Measurements from ENCODE around the gene MFAP3.
"Not testable (repeated sequence)": the region's sequence is repeated elsewhere in the genome, so short reads cannot be mapped to it uniquely, and the experiment has no call there.

MFAP3 gene

DNA sequence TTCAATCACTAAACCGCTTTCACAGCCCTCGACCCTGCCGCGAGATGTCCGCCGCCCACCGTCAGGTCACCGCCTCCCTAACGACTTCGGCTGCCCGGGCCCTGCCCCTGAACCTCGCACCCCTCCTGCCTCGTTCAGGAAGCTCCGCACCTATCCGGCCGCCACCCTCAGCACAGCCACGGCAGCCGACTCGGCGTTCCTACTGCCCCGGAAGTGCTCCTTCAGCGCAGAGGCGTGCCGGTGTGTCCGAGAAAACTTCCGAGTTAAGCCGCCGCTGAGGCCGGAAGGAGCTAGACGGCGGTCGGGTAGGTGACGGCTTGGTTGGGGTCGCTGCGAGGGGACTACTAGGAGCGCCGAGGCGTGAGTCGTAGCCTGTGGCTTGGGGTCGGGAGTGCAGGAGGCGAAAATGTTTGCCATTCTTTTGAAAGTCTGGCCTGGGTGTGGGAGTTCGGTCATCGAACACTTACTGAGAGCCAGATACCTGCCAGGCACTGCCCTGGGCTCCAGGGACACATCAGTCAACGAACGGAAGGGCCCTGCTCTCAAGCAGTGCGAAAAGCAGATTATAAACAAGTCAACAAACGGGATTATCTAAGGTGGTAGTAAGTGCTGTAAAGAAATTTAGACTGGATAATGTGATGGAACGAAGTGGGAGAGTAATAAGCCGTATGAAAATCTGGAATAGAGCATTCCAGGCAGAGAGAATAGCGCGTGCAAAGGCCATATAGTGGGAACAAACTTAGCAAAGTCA is at the start of gene MFAP3, which contains the start of gene FAM114A2:
Gene MFAP3, plus strand, starts transcription at position 261 of the 751 bp plus-strand sequence. CDS start 10,756 bp downstream, outside the sequence.
Gene FAM114A2, minus strand, starts transcription at position 204 of the 751 bp plus-strand sequence. CDS start 3,957 bp downstream, outside the sequence.
- DNase-seq = peak; percentile 88
- in situ Hi-C loops (cut with MboI; ENCODE audit: low pct_unique_long_range_greater_than_20kb, low sequenced_read_pairs) = no loop called here

DNA sequence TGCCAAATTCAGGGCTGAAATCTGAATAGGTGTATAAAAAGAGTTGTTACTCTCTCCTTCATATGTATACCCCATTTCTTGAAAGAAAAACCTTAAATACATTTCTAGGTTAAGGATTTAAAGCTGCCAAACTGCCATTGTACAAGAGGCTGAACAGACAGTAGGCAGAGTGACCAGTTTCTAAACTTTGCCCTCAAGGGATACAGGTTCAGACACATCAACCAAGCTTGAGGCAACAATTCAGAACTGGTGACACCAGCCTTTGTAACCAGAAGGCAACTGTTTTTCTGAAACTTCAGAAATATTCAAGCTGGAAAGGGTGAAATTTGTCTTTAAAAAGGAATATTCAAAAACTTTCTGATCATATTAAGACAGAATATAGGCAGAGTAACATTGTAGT is 47.6 kb upstream of the MFAP3 start:
- no peak for DNase-seq
- in situ Hi-C loops (cut with MboI; ENCODE audit: low pct_unique_long_range_greater_than_20kb, low sequenced_read_pairs) = loop anchor here (25.0 kb wide), 1 partner anchor 621 kb away; no protein-coding TSS in a partner anchor

DNA sequence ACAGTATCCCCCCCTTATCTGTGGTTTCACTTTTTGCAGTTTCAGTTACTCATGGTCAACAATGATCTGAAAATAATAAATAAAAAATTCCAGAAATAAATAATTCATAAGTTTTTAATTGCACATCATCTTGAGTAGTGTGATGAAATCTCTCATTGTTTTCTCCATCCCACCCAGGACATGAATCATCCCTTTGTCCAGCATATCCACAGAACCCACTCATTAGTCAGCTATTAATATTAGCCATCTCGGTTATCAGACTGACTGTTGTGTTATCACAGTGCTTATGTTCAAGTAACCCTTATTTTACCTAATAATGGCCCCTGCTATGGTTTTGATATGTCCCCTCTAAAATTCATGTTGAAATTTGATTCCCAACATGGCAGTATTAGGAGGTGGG is 40.8 kb upstream of the MFAP3 start:
- in situ Hi-C loops (cut with MboI; ENCODE audit: low pct_unique_long_range_greater_than_20kb, low sequenced_read_pairs) = loop anchor here (25.0 kb wide), 1 partner anchor 614 kb away; no protein-coding TSS in a partner anchor

DNA sequence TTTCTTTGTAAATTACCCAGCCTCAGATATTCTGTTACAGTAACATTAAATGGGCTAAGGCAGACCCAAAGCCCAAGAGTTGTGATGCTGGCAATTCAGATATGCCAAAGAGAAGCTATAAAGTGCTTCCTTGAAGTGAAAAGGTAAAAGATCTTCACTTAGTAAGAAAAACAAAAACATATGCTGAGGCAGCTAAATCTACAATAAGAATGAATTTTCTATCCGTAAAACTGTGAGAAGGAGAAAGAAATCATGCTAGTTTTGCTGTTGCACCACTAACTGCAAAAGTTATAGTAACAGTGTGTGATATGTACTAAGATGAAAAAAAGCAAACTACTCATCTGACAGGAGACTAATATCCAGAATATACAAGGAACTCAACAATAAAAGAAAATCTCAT is 40.0 kb upstream of the MFAP3 start:
- in situ Hi-C loops (cut with MboI; ENCODE audit: low pct_unique_long_range_greater_than_20kb, low sequenced_read_pairs) = loop anchor here (25.0 kb wide), 1 partner anchor 614 kb away; no protein-coding TSS in a partner anchor
- no peak for DNase-seq

More for the DNA sequence above, 40.8 kb upstream of the MFAP3 start:
- no peak for DNase-seq

DNA sequence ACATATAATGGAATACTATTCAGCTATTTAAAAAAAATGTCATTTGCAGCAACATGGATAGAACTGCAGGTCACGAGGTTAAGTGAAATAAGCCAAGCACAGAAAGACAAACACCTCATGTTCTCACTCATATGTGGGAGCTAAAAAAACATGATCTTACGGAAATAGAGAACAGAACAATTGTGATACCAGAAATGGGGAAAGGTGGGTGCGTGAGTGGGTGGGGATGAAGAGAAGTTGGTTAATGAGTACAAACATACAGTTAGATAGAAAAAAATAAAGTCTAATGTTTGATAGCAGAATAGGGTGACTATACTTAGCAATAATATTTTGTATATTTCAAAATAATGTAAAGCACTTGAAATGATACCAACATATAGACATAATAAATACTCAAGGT is 38.8 kb upstream of the MFAP3 start:
- DNase-seq = no peak
- in situ Hi-C loops (cut with MboI; ENCODE audit: low pct_unique_long_range_greater_than_20kb, low sequenced_read_pairs) = loop anchor here (25.0 kb wide), 1 partner anchor 612 kb away; no protein-coding TSS in a partner anchor

DNA sequence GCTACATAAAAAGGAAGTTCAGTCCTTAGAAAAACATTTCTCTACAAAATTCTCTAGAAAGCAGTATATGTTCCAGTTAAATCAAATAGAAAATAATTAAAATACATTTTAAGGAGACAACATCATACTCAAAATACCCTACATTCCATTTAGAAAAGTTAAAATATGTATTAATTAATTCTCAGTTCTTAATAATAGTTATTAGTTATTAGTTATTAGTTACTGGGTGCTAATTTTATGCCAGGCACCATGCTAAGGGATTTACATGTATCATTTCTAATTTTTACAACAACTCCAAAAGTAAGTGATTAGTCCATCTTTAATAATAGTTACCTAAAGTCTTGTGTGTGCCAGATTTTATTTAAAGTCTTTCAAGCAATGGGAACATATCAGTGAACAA is 38.1 kb upstream of the MFAP3 start:
- no peak for DNase-seq
- in situ Hi-C loops (cut with MboI; ENCODE audit: low pct_unique_long_range_greater_than_20kb, low sequenced_read_pairs) = no loop called here

DNA sequence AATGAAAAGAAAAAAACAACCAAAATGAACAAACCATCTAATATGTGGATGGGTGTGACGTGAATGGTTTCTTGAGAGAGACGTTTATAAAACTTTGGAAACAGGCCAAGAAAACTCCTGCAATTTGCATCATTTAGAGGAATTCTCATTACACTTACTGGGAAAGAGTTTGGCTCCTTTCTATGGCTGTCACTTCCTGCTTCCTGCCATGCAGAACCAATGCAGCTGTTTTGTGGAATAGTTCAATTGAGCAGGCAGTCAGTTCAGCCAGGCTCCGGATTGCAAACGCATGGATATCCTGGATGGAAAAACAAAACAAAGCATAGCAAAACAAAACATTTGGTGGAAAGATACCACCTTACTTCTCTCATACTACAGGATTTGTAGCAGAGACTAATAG is 36.7 kb upstream of the MFAP3 start:
- no peak for DNase-seq
- in situ Hi-C loops (cut with MboI; ENCODE audit: low pct_unique_long_range_greater_than_20kb, low sequenced_read_pairs) = no loop called here

DNA sequence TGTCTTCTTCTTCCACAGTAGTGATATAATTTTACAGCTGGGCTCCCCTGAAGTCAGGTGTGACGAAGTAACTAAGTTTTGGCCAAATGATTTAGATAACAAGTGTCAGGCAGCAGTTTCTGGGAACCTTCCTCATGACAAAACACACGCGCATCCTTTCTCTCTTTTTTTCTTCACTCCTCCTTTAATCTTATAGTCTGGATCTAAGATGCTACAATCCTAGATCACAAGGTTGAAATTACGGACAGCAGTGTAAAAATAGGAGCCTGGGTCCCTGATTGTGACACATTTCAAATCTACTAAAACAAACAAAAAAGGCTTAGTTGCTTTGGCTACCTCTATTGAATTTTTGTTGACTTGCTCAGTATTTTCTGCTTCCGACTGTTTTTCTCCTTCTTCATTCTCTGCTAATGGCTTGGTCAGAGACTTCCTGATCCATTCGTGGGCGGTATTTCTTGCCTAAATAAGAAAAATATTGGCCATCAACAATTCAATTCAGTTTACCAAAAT is 36.2 kb upstream of the MFAP3 start:
- DNase-seq = no peak
- in situ Hi-C loops (cut with MboI; ENCODE audit: low pct_unique_long_range_greater_than_20kb, low sequenced_read_pairs) = no loop called here

DNA sequence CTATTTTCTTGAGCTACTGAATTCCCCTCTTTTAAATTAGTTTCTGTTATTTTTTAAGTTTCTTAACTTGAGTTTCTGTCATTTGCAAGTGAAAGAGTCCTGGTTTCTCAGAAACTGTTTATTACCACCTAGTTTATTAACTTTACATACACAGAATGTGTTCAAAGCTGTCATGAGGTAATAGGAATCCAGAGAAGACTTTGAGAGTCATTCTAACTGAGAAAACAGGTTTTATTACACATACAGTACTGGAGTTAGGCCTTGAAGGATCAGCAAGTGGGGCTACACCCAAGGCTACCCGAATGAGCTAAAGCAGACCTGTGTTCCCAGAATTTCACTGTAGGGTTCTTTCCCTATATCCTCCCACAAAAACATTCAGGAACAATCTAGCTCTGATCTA is 33.1 kb upstream of the MFAP3 start:
- no peak for DNase-seq
- in situ Hi-C loops (cut with MboI; ENCODE audit: low pct_unique_long_range_greater_than_20kb, low sequenced_read_pairs) = no loop called here

DNA sequence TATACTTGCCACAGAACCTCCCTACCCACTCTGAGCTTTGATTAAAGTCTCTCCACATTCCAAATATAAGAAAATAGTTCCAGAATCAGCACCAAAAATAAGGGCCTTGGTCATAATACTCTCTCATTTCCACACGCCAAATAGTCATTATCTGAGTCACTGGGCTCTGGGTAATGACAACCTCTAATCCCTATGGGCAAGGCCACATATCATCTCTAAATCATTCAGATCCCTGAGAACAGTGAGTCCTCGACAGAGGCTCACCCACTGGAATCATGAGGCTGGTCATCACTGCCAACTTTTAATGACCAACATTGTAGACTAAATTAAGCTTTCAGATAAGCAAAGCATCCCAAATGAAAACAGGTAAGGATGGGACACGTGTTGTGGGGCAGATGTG is 28.1 kb upstream of the MFAP3 start:
- in situ Hi-C loops (cut with MboI; ENCODE audit: low pct_unique_long_range_greater_than_20kb, low sequenced_read_pairs) = no loop called here

DNA sequence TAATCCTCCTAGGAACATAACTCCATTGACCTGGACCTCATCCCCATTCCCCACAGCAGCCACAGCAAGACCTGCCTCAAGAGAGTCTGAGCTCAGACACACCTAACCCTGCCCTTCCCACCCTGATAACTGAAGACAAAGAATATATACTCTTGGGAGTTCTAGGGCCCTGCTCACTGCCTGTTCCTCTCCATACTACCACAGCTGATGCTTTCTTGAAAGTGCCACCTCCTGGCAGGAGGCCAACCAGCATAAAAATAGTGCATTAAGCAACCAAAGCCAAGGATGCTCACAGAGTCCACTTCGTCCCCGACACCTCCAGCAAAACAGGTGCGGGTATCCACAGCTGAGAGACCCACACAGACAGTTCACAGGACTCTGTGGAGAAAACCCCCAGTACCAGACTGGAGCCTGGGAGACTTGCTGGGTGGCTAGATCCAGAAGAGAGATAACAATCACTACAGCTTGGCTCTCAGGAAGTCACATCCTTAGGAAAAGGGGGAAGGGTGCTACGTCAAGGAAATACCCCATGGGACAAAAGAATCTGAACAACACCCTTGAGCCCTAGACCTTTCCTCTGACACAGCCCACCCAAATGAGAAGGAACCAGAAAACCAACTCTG is 23.6 kb upstream of the MFAP3 start:
- no peak for DNase-seq
- in situ Hi-C loops (cut with MboI; ENCODE audit: low pct_unique_long_range_greater_than_20kb, low sequenced_read_pairs) = no loop called here

More for the DNA sequence above, 28.1 kb upstream of the MFAP3 start:
- no peak for DNase-seq

DNA sequence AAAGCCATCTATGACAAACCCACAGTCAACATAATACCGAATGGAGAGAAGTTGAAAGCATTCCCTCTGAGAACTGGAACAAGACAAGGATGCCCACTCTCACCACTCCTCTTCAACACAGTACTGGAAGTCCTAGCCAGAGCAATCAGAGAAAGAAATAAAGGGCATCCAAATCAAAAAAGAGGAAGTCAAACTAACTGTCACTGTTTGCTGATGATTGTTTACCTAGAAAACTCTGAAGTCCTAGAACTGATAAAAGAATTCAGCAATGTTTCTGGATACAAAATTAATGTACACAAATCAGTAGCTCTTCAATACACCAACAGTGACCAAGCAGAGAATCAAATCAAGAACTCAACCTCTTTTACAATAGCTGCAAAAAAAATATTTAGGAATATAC is 19.8 kb upstream of the MFAP3 start:
- in situ Hi-C loops (cut with MboI; ENCODE audit: low pct_unique_long_range_greater_than_20kb, low sequenced_read_pairs) = not testable (repeated sequence)

DNA sequence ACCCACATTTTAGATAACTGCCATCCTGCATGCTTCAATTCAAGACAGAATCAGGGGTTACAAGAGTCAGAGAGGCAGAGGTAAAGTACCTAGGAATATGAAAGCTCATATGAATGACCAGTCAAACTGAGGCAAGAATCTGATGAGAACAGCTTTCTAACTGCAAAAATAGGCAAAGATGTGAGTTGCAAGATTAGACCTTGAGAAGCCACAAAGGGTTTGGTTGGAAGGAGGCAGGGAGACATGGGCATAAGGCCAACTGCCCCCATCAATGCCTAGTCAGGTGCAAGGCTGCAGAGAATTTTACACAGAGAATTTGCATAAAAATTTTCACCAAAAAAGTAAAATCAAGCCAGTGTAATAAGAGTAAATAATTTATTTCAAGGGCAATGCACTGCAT is 12.8 kb upstream of the MFAP3 start:
- in situ Hi-C loops (cut with MboI; ENCODE audit: low pct_unique_long_range_greater_than_20kb, low sequenced_read_pairs) = no loop called here
- no peak for DNase-seq

More for the DNA sequence above, 19.8 kb upstream of the MFAP3 start:
- not testable (repeated sequence) for DNase-seq

DNA sequence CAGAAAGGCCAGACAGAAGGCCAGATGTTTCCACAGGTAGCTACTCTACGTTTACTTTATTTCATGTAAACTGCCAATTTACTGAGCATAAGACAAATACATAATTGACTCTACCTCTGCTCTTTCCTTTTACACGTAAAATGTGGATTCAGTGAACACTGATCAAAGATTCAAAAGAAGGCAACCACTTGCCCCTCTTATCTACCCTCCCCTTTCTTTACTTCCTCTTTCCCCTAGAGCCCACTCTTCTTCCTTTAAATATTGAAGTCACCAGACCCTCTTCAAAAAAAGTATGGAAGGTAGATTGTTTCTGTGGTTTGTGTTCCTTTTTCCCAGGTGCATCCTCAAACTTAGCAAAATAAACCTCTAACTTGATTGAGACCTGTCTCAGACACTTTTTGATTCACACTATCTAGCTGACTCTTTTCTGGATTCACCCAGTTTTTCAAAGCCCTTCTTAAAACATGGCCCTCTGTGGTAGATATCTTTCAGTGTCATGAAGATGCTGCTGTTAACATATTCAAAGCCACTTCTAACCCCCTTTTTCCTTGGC is 6.8 kb upstream of the MFAP3 start:
- DNase-seq = peak; percentile 35
- in situ Hi-C loops (cut with MboI; ENCODE audit: low pct_unique_long_range_greater_than_20kb, low sequenced_read_pairs) = no loop called here

DNA sequence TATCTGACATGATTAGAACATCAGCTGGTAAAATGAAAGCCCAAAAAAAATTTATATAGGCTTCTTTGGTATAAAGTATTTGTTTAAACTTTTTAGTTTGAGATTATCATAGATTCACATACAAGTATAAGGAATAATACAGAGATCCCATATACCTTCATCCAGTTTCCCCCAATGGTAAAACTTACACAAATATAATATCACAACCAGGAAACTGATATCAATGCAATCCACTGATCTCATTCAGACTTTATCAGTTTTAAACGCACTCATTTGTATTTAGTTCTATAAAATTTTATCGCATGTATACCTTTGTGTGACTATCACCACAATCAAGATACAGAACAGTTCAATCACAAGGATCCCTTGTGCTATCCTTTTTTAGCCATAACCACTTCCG is 3.8 kb upstream of the MFAP3 start:
- no peak for DNase-seq
- in situ Hi-C loops (cut with MboI; ENCODE audit: low pct_unique_long_range_greater_than_20kb, low sequenced_read_pairs) = no loop called here

DNA sequence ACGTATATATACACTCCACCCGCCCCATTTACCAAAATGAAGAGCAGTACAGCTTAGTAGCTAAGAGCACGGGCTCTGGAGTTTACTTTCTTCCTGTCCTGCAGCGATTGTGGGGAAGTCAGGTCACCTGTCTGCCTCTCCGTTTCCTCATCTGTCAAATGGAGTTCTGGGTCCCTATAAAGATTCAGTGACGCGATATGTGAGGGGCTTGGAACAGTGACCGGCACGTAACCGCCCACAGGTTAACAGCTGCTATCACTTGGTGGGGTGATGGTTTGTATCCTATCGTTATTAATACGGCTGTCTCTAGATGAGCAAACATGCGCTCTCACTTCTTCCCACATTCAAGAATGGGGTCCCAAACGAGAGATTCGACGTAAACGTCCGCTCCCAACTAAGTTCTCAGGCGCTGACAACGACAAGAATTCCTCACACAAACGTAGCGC is 483 bp upstream of the MFAP3 start:
- in situ Hi-C loops (cut with MboI; ENCODE audit: low pct_unique_long_range_greater_than_20kb, low sequenced_read_pairs) = no loop called here
- DNase-seq = no peak

DNA sequence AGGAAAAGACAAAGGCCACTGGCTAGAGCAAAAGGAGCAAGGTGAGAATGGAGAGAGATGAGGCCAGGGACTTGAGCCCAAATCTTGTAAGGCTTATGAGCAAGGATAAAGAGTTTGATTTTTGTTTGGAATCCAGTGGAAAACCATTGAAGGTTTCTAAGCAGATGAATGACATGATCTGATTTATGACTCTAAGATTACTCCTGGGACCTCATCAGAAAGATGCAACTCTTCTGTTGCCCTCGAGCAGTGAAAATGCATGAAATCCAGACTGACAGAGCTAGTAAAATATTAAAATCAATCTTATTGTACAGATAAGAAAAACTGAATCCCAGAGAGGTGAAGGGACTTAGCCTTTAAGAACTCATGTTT is 677 bp downstream of the MFAP3 start:
- in situ Hi-C loops (cut with MboI; ENCODE audit: low pct_unique_long_range_greater_than_20kb, low sequenced_read_pairs) = no loop called here
- no peak for DNase-seq

DNA sequence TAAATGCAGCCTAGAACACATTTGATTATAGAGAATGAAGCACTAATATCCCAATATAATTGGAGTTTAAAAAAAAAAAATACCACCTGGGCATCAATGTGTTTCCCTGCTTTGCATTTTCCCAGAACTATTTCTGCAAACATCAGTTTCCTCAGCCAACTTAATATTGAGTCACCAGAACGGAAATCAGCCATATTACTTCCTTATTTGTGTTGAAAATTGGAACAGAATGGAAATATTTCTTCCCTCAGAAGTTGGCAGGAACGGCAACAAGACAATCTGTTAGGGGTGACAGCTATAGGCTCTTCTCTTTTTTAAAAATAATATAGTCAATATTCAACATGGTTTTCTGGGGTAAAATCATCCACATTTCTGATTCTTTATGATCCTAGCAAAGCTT is 4.0 kb downstream of the MFAP3 start:
- in situ Hi-C loops (cut with MboI; ENCODE audit: low pct_unique_long_range_greater_than_20kb, low sequenced_read_pairs) = no loop called here
- DNase-seq = peak; percentile 11

DNA sequence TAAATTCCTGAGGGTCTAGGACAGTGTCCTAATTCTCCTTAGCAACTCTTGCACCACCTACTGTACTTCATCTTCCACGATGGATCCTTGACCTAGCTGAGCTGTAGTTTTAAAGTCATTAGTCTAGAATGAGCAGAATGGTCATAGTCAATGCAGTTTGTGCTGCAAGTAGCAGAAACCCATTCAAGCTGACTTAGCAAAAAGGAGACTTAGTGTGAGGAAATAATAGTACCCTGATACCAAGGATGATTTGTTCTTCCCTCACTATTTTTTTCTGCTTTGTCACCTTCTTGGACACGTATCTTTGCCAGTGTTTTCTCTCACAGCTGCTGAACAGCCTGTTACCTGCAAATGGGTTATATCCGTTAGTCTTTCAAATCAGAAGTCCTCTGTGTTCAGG is 5.3 kb downstream of the MFAP3 start:
- in situ Hi-C loops (cut with MboI; ENCODE audit: low pct_unique_long_range_greater_than_20kb, low sequenced_read_pairs) = no loop called here
- no peak for DNase-seq

DNA sequence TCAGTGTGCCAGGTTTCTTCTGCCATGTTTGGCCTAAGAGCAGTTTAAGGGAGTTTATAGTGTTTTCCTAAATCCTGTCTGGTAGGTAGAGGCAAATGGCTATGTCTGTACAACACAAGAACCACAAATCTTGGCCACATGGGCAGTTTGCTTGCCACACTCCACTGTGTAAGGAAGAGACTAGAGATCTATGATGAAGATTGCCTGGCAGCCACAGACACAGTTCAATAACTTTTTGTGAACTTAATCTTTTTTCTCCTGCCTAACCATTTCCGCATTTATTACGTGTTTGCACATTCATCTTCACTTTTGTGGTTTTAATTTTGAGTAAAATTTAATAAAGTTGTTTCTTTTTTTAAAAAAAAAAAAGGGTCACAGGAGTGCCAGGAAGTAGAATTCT is 5.8 kb downstream of the MFAP3 start:
- no peak for DNase-seq
- in situ Hi-C loops (cut with MboI; ENCODE audit: low pct_unique_long_range_greater_than_20kb, low sequenced_read_pairs) = no loop called here
